H1 (cell line): Measurements from ENCODE around the gene GIMAP7. TPM values are rescaled to one million over a fixed set of nuclear protein-coding genes. Genes with fewer than 3 reads are reported as not detected.
"Not testable (repeated sequence)": the region's sequence is repeated elsewhere in the genome, so short reads cannot be mapped to it uniquely, and the experiment has no call there.

Source experiments
- CTCF ChIA-PET: fragments of 300-600 bp; sonication (Branson Sonifier 250); formaldehyde crosslinking; loops from one replicate; lab custom pipeline; 2021; ENCODE audit not compliant: partially characterized antibody; lab: Charles Lee
- POLR2A ChIA-PET: fragments of 300-600 bp; sonication (Branson Sonifier 250); formaldehyde crosslinking; loops from one replicate; lab custom pipeline; 2021; ENCODE audit warnings: inconsistent platforms; ENCODE audit not compliant: partially characterized antibody; lab: Charles Lee
- DNase-seq, 2 experiments: peaks; one replicate each; pipeline versions ENCODE4 v3.0.0 to v3.0.0-alpha.2; 2010 to 2022; ENCODE audit warnings: low spot score in 2 of 2, low read depth in 1 of 2, mixed read lengths in 1 of 2
- FAIRE-seq: peaks from 2 replicates; lab custom pipeline; 2011; peaks lifted over from hg19 to GRCh38; lab: Jason Lieb, UNC
- H2AFZ ChIP-seq: 2 replicates; pipeline ENCODE4 v1.8.1; 2012; ENCODE audit warnings: low read length, inconsistent platforms
- H2AK5ac ChIP-seq: 2 replicates; pipeline ENCODE4 v1.6.1; 2013; ENCODE audit warnings: low read depth, low read length
- H2BK120ac ChIP-seq: replicated peaks from 2 replicates; pipeline ENCODE3; 2013; ENCODE audit warnings: low read depth, low read length, inconsistent platforms
- H2BK12ac ChIP-seq: 2 replicates; pipeline ENCODE4 v1.6.1; 2013; ENCODE audit warnings: low read depth, low read length
- H2BK15ac ChIP-seq: 2 replicates; pipeline ENCODE4 v1.6.1; 2013; ENCODE audit warnings: low read length
- H2BK20ac ChIP-seq: 2 replicates; pipeline ENCODE4 v1.6.1; 2013; ENCODE audit warnings: low read length
- H2BK5ac ChIP-seq: 2 replicates; pipeline ENCODE4 v1.6.1; 2013; ENCODE audit warnings: low read depth, low read length
- H3K14ac ChIP-seq: 2 replicates; pipeline ENCODE4 v1.6.1; 2013; ENCODE audit warnings: inconsistent platforms; ENCODE audit not compliant: insufficient read length
- H3K18ac ChIP-seq: 2 replicates; pipeline ENCODE4 v1.6.1; 2013; ENCODE audit warnings: low read length; ENCODE audit errors: extremely low read depth
- H3K23ac ChIP-seq: 2 replicates; pipeline ENCODE4 v1.6.1; 2013; ENCODE audit warnings: inconsistent platforms; ENCODE audit not compliant: insufficient read length
- H3K23me2 ChIP-seq: 2 replicates; pipeline ENCODE4 v1.6.1; 2013; ENCODE audit warnings: low read depth, low read length
- H3K27ac ChIP-seq: 2 replicates; pipeline ENCODE4 v1.6.1; 2011; ENCODE audit warnings: low read depth, low read length, inconsistent platforms
- H3K27me3 ChIP-seq, 4 experiments: replicated peaks in 1 of 4; 1 replicate in 1 of 4; 2 replicates in 3 of 4; pipeline versions ENCODE4 v1.6.1 to v1.8.1; 2011 to 2013; ENCODE audit warnings: low read length in 3 of 4, mild to moderate bottlenecking in 3 of 4, inconsistent platforms in 2 of 4, mixed read lengths in 2 of 4, moderate library complexity in 1 of 4; ENCODE audit not compliant: control insufficient read depth in 3 of 4, insufficient read depth in 3 of 4; ENCODE audit errors: extremely low read depth in 1 of 4
- H3K36me3 ChIP-seq, 4 experiments: 2 replicates each; pipeline versions ENCODE4 v1.6.1 to v1.8.1; 2011 to 2013; ENCODE audit warnings: mild to moderate bottlenecking in 4 of 4, low read length in 3 of 4, moderate library complexity in 2 of 4, control low read depth in 1 of 4, inconsistent platforms in 1 of 4; ENCODE audit not compliant: insufficient read depth in 4 of 4, control insufficient read depth in 2 of 4
- H3K4ac ChIP-seq: replicated peaks from 2 replicates; pipeline ENCODE3; 2013; ENCODE audit warnings: low read length, low read depth, mixed read lengths, inconsistent platforms; ENCODE audit not compliant: insufficient read length
- H3K4me1 ChIP-seq, 4 experiments: replicated peaks in 1 of 4; 1 replicate in 1 of 4; 2 replicates in 3 of 4; pipeline versions ENCODE4 v1.6.1 to v1.8.1; 2011 to 2013; ENCODE audit warnings: low read length in 3 of 4, inconsistent platforms in 2 of 4, mixed read lengths in 1 of 4; ENCODE audit not compliant: insufficient read depth in 4 of 4, control insufficient read depth in 3 of 4
- H3K4me2 ChIP-seq, 2 experiments: 2 replicates each; pipeline versions ENCODE4 v1.6.1 to v1.8.1; 2011 to 2013; ENCODE audit warnings: low read depth in 2 of 2, low read length in 2 of 2, control low read depth in 1 of 2, inconsistent platforms in 1 of 2, mild to moderate bottlenecking in 1 of 2; ENCODE audit not compliant: insufficient read depth in 1 of 2
- H3K4me3 ChIP-seq, 4 experiments: fragments of 200-600, 300-600 bp in 1 of 4; sonication (generic), shearing (Covaris generic), sonication (Bioruptor Twin) in 1 of 4; 2 replicates each; pipeline versions ENCODE4 v1.5.1 to v1.8.1; 2011 to 2016; ENCODE audit warnings: low read length in 4 of 4, low read depth in 3 of 4, control low read depth in 2 of 4, inconsistent platforms in 2 of 4, mild to moderate bottlenecking in 2 of 4, mixed read lengths in 1 of 4, moderate library complexity in 1 of 4; ENCODE audit not compliant: insufficient read depth in 2 of 4; ENCODE audit errors: extremely low read depth in 1 of 4
- H3K56ac ChIP-seq: replicated peaks from 2 replicates; pipeline ENCODE3; 2013; ENCODE audit warnings: low read depth, mild to moderate bottlenecking, mixed read lengths, low read length, inconsistent platforms; ENCODE audit not compliant: insufficient read length
- H3K79me1 ChIP-seq: 2 replicates; pipeline ENCODE4 v1.6.1; 2013; ENCODE audit warnings: low read depth, low read length, control low read depth
- H3K79me2 ChIP-seq, 2 experiments: 2 replicates each; pipeline versions ENCODE4 v1.6.1 to v1.8.1; 2012 to 2013; ENCODE audit warnings: low read length in 2 of 2, mild to moderate bottlenecking in 2 of 2, inconsistent platforms in 1 of 2; ENCODE audit not compliant: insufficient read depth in 2 of 2, control insufficient read depth in 1 of 2
- H3K9ac ChIP-seq, 4 experiments: replicated peaks in 1 of 4; 1 replicate in 1 of 4; 2 replicates in 3 of 4; pipeline versions ENCODE4 v1.6.1 to v1.8.1; 2011 to 2013; ENCODE audit warnings: low read depth in 3 of 4, low read length in 3 of 4, control low read depth in 2 of 4, mild to moderate bottlenecking in 2 of 4, moderate library complexity in 2 of 4, inconsistent platforms in 1 of 4; ENCODE audit errors: extremely low read depth in 1 of 4
- H3K9me3 ChIP-seq, 2 experiments: 2 replicates each; pipeline versions ENCODE4 v1.6.1 to v1.8.1; 2012 to 2013; ENCODE audit warnings: mild to moderate bottlenecking in 2 of 2, moderate library complexity in 2 of 2, control low read depth in 1 of 2, inconsistent platforms in 1 of 2, low read depth in 1 of 2, low read length in 1 of 2, mixed read lengths in 1 of 2; ENCODE audit not compliant: insufficient read depth in 2 of 2
- H4K20me1 ChIP-seq, 2 experiments: replicated peaks in 1 of 2; 2 replicates each; pipeline versions ENCODE3 to v1.8.1; 2011 to 2013; ENCODE audit warnings: inconsistent platforms in 2 of 2, low read length in 2 of 2, mild to moderate bottlenecking in 1 of 2; ENCODE audit not compliant: insufficient read depth in 2 of 2, control insufficient read depth in 1 of 2
- H4K5ac ChIP-seq: 2 replicates; pipeline ENCODE4 v1.6.1; 2013; ENCODE audit warnings: low read length, low read depth, mixed read lengths, inconsistent platforms; ENCODE audit not compliant: insufficient read length
- H4K8ac ChIP-seq: 2 replicates; pipeline ENCODE4 v1.8.0; 2013; ENCODE audit warnings: mild to moderate bottlenecking, moderate library complexity, low read length, inconsistent platforms; ENCODE audit not compliant: insufficient read depth; ENCODE audit errors: extremely low read depth
- H4K91ac ChIP-seq: replicated peaks from 2 replicates; pipeline ENCODE3; 2013; ENCODE audit warnings: low read length, mixed read lengths, inconsistent platforms; ENCODE audit not compliant: insufficient read length
- CTCF ChIP-seq, 3 experiments: IDR thresholded peaks; 1 replicate in 2 of 3; 2 replicates in 1 of 3; pipeline versions ENCODE4 v1.5.1 to v1.6.1; 2011; ENCODE audit warnings: low read length in 3 of 3, mild to moderate bottlenecking in 3 of 3, inconsistent platforms in 2 of 3, low read depth in 1 of 3, moderate library complexity in 1 of 3; ENCODE audit not compliant: insufficient read depth in 1 of 3; ENCODE audit errors: control extremely low read depth in 1 of 3
- WGBS, 2 experiments: shearing (Covaris generic) in 1 of 2; methylation state at CpG; one replicate each; pipeline versions ENCODE4 v1.1.6 to v1.1.7; 2013 to 2015; ENCODE audit warnings: low lambda C conversion rate in 2 of 2, mixed read lengths in 2 of 2, inconsistent platforms in 1 of 2, low coverage in 1 of 2, missing lambda C conversion rate in 1 of 2; ENCODE audit not compliant: insufficient replicate concordance in 2 of 2, insufficient coverage in 1 of 2, insufficient read length in 1 of 2; ENCODE audit errors: extremely low coverage in 1 of 2, missing lambda C conversion rate in 1 of 2; 5-methylcytosine and 5-hydroxymethylcytosine counted together
- polyA plus RNA-seq, 7 experiments: library from polyadenylated mRNA; depleted of rRNA in 3 of 7; stranded (reverse) in 5 of 7; unstranded in 2 of 7; fragments of >200 nt in 5 of 7; fragments of 200-250 nt in 2 of 7; gene quantifications; 1 replicate in 5 of 7; 2 replicates in 1 of 7; 4 replicates in 1 of 7; pipeline versions ENCODE4 v1.2.1 to v1.2.3, GENCODE V29; 2011 to 2013; ENCODE audit warnings: missing spikeins in 2 of 7, mixed read lengths in 2 of 7
- total RNA-seq: library from RNA; stranded (reverse); fragmentation: NEBNext Ultra II Directional; extraction: Animal tissue kit (Norgen Biotek cat#: 25700); gene quantifications from 2 replicates; pipeline ENCODE4 v1.2.1, GENCODE V29; 2021

The GIMAP7 gene
- total and polyA plus RNA-seq, 2 of the 8 experiments (the other 6 are each of a cell fraction or from before 2014, with no cell fraction given) = not detected

- TF ChIP-seq CTCF (IDR thresholded peaks at IDR 0.05; ENCODE audit: control extremely low read depth in 1 of 3, insufficient read depth in 1 of 3, low read depth in 1 of 3, low read length in 3 of 3) = no peak
Measured at GRCh38 chr7:150489782-150490181, 24.9 kb upstream of the GIMAP7 start (continued).

- H2BK12ac ChIP-seq, H3K4me3 ChIP-seq, H3K56ac ChIP-seq, H3K27me3 ChIP-seq, FAIRE-seq, H2BK20ac ChIP-seq, H3K14ac ChIP-seq, H3K9ac ChIP-seq, H2AFZ ChIP-seq, H4K20me1 ChIP-seq, H4K8ac ChIP-seq, H3K4ac ChIP-seq, H3K79me2 ChIP-seq, H4K5ac ChIP-seq, H3K27ac ChIP-seq, H3K9me3 ChIP-seq, H2AK5ac ChIP-seq, H3K4me2 ChIP-seq, H2BK120ac ChIP-seq, CTCF ChIA-PET, H3K36me3 ChIP-seq, H3K79me1 ChIP-seq, H2BK5ac ChIP-seq, H3K4me1 ChIP-seq, POLR2A ChIA-PET, H4K91ac ChIP-seq, H3K23me2 ChIP-seq, H2BK15ac ChIP-seq, H3K18ac ChIP-seq, H3K23ac ChIP-seq, DNase-seq: not testable (repeated sequence)
- WGBS, 2 experiments = 100% methylated on average over 2 of the region's 3 CpGs; no CpG with 5 or more reads in 1 of the 2 experiments
Measured at GRCh38 chr7:150493442-150493841, 21.2 kb upstream of the GIMAP7 start.
